HCT116 (cell line): Measurements from ENCODE around the gene EBLN2. TPM values are rescaled to one million over a fixed set of nuclear protein-coding genes. Genes with fewer than 3 reads are reported as not detected.

Experiments
- ATAC-seq: fragments of 200-7000 bp; cut with Tn5 transposase; 2 replicates; pipeline ENCODE4 v1.9.1; 2020; ENCODE audit warnings: mild to moderate bottlenecking, moderate library complexity
- BruUV-seq: library from RNA; stranded (reverse); fragments of 400-500 nt; replicated peaks from 2 replicates; lab custom pipeline; 2021; lab: Mats Ljungman, UMichigan
- CTCF ChIA-PET: fragments of 300-600 bp; sonication (Branson Sonifier 250); formaldehyde crosslinking; loops from one replicate; lab custom pipeline; 2021; ENCODE audit warnings: antibody characterized with exemption; lab: Charles Lee
- POLR2A ChIA-PET: fragments of 300-600, 350-600 bp; sonication (Branson Sonifier 250); formaldehyde crosslinking; loops from one replicate; lab custom pipeline; 2021; ENCODE audit warnings: antibody characterized with exemption; lab: Charles Lee
- RAD21 ChIA-PET, 2 experiments: fragments of 300-600 bp; sonication (Branson Sonifier 250); formaldehyde crosslinking; loops; one replicate each; lab custom pipeline; 2023; ENCODE audit warnings: low total read pairs in 2 of 2; ENCODE audit not compliant: uncharacterized antibody in 2 of 2, unreplicated experiment in 2 of 2, low non-redundant PET in 1 of 2; lab: Charles Lee
- DNase-seq: peaks from one replicate; pipeline ENCODE4 v3.0.0-alpha.2; 2010; ENCODE audit warnings: low read depth, low spot score
- H2AFZ ChIP-seq: fragments of 200-600 bp; shearing (Covaris generic), sonication (generic); 2 replicates; pipeline ENCODE4 v1.6.1; 2017; ENCODE audit warnings: low read depth, mixed run types, mixed read lengths, antibody characterized with exemption, low read length; ENCODE audit not compliant: poor library complexity, severe bottlenecking
- H3K27ac ChIP-seq: 2 replicates; pipeline ENCODE4 v1.5.1; 2012; ENCODE audit warnings: low read depth, low read length
- H3K27me3 ChIP-seq: fragments of 200-600 bp; sonication (generic); 2 replicates; pipeline ENCODE4 v1.6.1; 2016; ENCODE audit warnings: mixed run types, low read length, mixed read lengths; ENCODE audit not compliant: insufficient read depth
- H3K36me3 ChIP-seq, 2 experiments: fragments of 200-500 bp in 1 of 2; fragments of 200-600 bp in 1 of 2; sonication (Bioruptor generic) in 1 of 2; sonication (generic) in 1 of 2; 2 replicates each; pipeline versions ENCODE4 v1.5.1 to v1.6.1; 2014 to 2016; ENCODE audit warnings: low read length in 2 of 2, inconsistent platforms in 1 of 2, mixed read lengths in 1 of 2, mixed run types in 1 of 2; ENCODE audit not compliant: insufficient read depth in 2 of 2, control insufficient read depth in 1 of 2
- H3K4me1 ChIP-seq, 2 experiments: fragments of 200-600 bp in 1 of 2; sonication (generic) in 1 of 2; 2 replicates each; pipeline versions ENCODE4 v1.5.1 to v1.6.1; 2012 to 2017; ENCODE audit warnings: low read length in 2 of 2, inconsistent platforms in 1 of 2, mild to moderate bottlenecking in 1 of 2, mixed read lengths in 1 of 2, mixed run types in 1 of 2, moderate library complexity in 1 of 2; ENCODE audit not compliant: insufficient read depth in 2 of 2, control insufficient read depth in 1 of 2
- H3K4me2 ChIP-seq: fragments of 200-600 bp; sonication (generic); 2 replicates; pipeline ENCODE4 v1.6.1; 2017; ENCODE audit warnings: mixed run types, low read length, mixed read lengths
- H3K4me3 ChIP-seq, 2 experiments: fragments of 200-600 bp in 1 of 2; sonication (generic) in 1 of 2; replicated peaks in 1 of 2; 2 replicates each; pipeline ENCODE4 v1.5.1; 2011 to 2016; ENCODE audit warnings: low read length in 2 of 2, control low read depth in 1 of 2, low read depth in 1 of 2, mild to moderate bottlenecking in 1 of 2, mixed read lengths in 1 of 2, mixed run types in 1 of 2
- H3K79me2 ChIP-seq: fragments of 200-600 bp; sonication (generic); 2 replicates; pipeline ENCODE4 v1.6.1; 2017; ENCODE audit warnings: mild to moderate bottlenecking, mixed run types, low read length, moderate library complexity, mixed read lengths; ENCODE audit not compliant: insufficient read depth
- H3K9ac ChIP-seq: fragments of 200-600 bp; sonication (generic); 2 replicates; pipeline ENCODE4 v1.6.1; 2016; ENCODE audit warnings: low read length, mixed read lengths
- H3K9me2 ChIP-seq: fragments of 200-600 bp; sonication (generic), shearing (Covaris generic); 2 replicates; pipeline ENCODE4 v1.6.1; 2017; ENCODE audit warnings: mixed run types, mild to moderate bottlenecking, moderate library complexity; ENCODE audit not compliant: insufficient read depth
- H3K9me3 ChIP-seq, 2 experiments: fragments of 200-500 bp in 1 of 2; fragments of 200-600 bp in 1 of 2; sonication (Bioruptor generic) in 1 of 2; sonication (generic) in 1 of 2; 2 replicates each; pipeline ENCODE4 v1.6.1; 2014 to 2017; ENCODE audit warnings: low read length in 2 of 2, mixed read lengths in 2 of 2, inconsistent platforms in 1 of 2, low read depth in 1 of 2, mild to moderate bottlenecking in 1 of 2, mixed run types in 1 of 2, moderate library complexity in 1 of 2; ENCODE audit not compliant: control insufficient read depth in 1 of 2, insufficient read depth in 1 of 2
- H4K20me1 ChIP-seq: fragments of 200-600 bp; sonication (generic), shearing (Covaris generic); 2 replicates; pipeline ENCODE4 v1.6.1; 2017; ENCODE audit warnings: mixed run types, mild to moderate bottlenecking, moderate library complexity; ENCODE audit not compliant: insufficient read depth
- CBX3 ChIP-seq: IDR thresholded peaks from 2 replicates; pipeline ENCODE4 v1.6.1; 2012; ENCODE audit warnings: low read depth
- EZH2 ChIP-seq: fragments of 200-600 bp; sonication (generic); IDR thresholded peaks from 2 replicates; pipeline ENCODE4 v1.6.1; 2017; ENCODE audit warnings: antibody characterized with exemption, mixed run types
- MAX ChIP-seq: IDR thresholded peaks from 2 replicates; pipeline ENCODE4 v1.6.1; 2012
- POLR2AphosphoS5 ChIP-seq: IDR thresholded peaks from 2 replicates; pipeline ENCODE4 v1.6.1; 2011; ENCODE audit warnings: mild to moderate bottlenecking, low read depth, low read length, moderate library complexity
- REST ChIP-seq: IDR thresholded peaks from 2 replicates; pipeline ENCODE4 v1.6.1; 2012; ENCODE audit warnings: low read depth
- SRF ChIP-seq: IDR thresholded peaks from 2 replicates; pipeline ENCODE4 v1.6.1; 2012; ENCODE audit warnings: low read depth
- YY1 ChIP-seq: IDR thresholded peaks from 2 replicates; pipeline ENCODE4 v1.6.1; 2011; ENCODE audit warnings: low read length, low read depth, moderate library complexity, mild to moderate bottlenecking; ENCODE audit not compliant: insufficient replicate concordance; ENCODE audit errors: extremely low read depth
- intact Hi-C: fragments of 100-400 bp; cut with micrococcal nuclease; formaldehyde crosslinking; loops from 2 replicates; pipeline ENCODE4 v1.10.0; 2022
- total RNA-seq: library from RNA; stranded (reverse); gene quantifications from one replicate; pipeline ENCODE4 v1.2.1, GENCODE V29; 2021; ENCODE audit not compliant: unreplicated experiment

Gene EBLN2
- total RNA-seq, 1 experiment from 2014 or later: 5.1 TPM

- TF ChIP-seq REST (no peak), YY1 (no peak)
- TF ChIP-seq, all 23 proteins: peak for 0
Measured at GRCh38 chr3:73070675-73071575, 9.5 kb downstream of the EBLN2 start (continued).

GRCh38 chr3:73071952-73072351 lies 10.5 kb downstream of the EBLN2 start:
- no peak for ATAC-seq
- Histone ChIP-seq H4K20me1 (no peaks in the 10 kb centered on the region), H3K4me2 (no peak overlapping the region), H2AFZ (no peak overlapping the region), H3K9me2 (no peaks in the 10 kb centered on the region), H3K9me3 (no peaks in the 10 kb centered on the region), H3K4me3 (no peak overlapping the region), H3K4me1 (no peaks in the 10 kb centered on the region), H3K79me2 (no peaks in the 10 kb centered on the region), H3K27me3 (no peaks in the 10 kb centered on the region), H3K36me3 (peaks cover 0 to 6% of the 10 kb centered on the region in 2 experiments; a peak in 1 of 4 replicates), H3K9ac (no peak overlapping the region), H3K27ac (no peak overlapping the region)
- ChIA-PET CTCF (no interaction called here), RAD21 (interaction anchor here in 1 of 2 experiments (0.6 kb wide), 1 partner anchor 197 kb away, joined by 4 read pairs; no protein-coding TSS in a partner anchor), POLR2A (no interaction called here)
- no TSS peak for BruUV-seq
- DNase-seq: no peak
- TF ChIP-seq MAX (no peak), YY1 (no peak), CBX3 (no peak), POLR2AphosphoS5 (no peak), SRF (no peak), EZH2 (no peak)
- intact Hi-C loops: no loop called here
